ENCODE results near the gene TNFAIP6. TPM values are rescaled to one million over a fixed set of nuclear protein-coding genes. Genes with fewer than 3 reads are reported as not detected.

Gene TNFAIP6
- total RNA-seq, 1 donor from 2014 or later = 0.40 TPM

- Mint-ChIP-seq H3K4me3 (no peak overlapping the region), H3K36me3 (ENCODE audit: low read depth) (peaks cover 23% of the 10 kb centered on the region), H3K9me3 (no peaks in the 10 kb centered on the region), H3K27me3 (ENCODE audit: low read depth) (no peaks in the 10 kb centered on the region), H3K27ac (ENCODE audit: unreplicated experiment) (no peak overlapping the region), H3K4me1 (no peaks in the 10 kb centered on the region)
- DNase-seq (ENCODE audit: low read depth, low spot score) = no peak
- no peak for TF ChIP-seq CTCF (conservative IDR thresholded peaks at IDR 0.05)
These were observed 65.6 kb downstream of the TNFAIP6 start for GRCh38 chr2:151422917-151423439.

GRCh38 chr2:151423760-151424159 is 66.4 kb downstream of the TNFAIP6 start:
- H3K9me3 Mint-ChIP-seq = no peaks in the 10 kb centered on the region
- DNase-seq (ENCODE audit: low read depth, low spot score) = no peak
- H3K4me1 Mint-ChIP-seq = no peaks in the 10 kb centered on the region
- no peaks in the 10 kb centered on the region for H3K27me3 Mint-ChIP-seq (ENCODE audit: low read depth)
- H3K4me3 Mint-ChIP-seq = no peak overlapping the region
- H3K36me3 Mint-ChIP-seq (ENCODE audit: low read depth) = peaks cover 27% of the 10 kb centered on the region
- no peak overlapping the region for H3K27ac Mint-ChIP-seq (ENCODE audit: unreplicated experiment)
- no peak for TF ChIP-seq CTCF (conservative IDR thresholded peaks at IDR 0.05)

Small RNAs within 50 kb of the gene (microRNA-seq; reads per million reads assigned to microRNA genes)
- gene MIR4773-1 (not detected), gene MIR4773-2 (not detected)

Other genes starting within 250 kb of the TNFAIP6 start
- 8.1 and 8.9 TPM in 2 replicates for gene RBM43, start 95.7 kb upstream of the TNFAIP6 start, total RNA-seq
- gene NMI, start 67.9 kb upstream of the TNFAIP6 start, total RNA-seq = 1.3 and 1.8 TPM in 2 replicates
- gene RIF1, start 52.3 kb downstream of the TNFAIP6 start, total RNA-seq = 64.3 and 65.2 TPM in 2 replicates

Measured in neural crest cell (in vitro differentiated cells).